AG04450 (cell line): ENCODE measurements around the gene DIDO1. TPM values are rescaled to one million over a fixed set of nuclear protein-coding genes. Genes with fewer than 3 reads are reported as not detected.

ENCODE experiments used
- CTCF ChIA-PET: fragments of 300-600, 350-600 bp; formaldehyde crosslinking; extraction: SDS; loops from one replicate; lab custom pipeline; 2022; ENCODE audit warnings: antibody characterized with exemption, inconsistent platforms; lab: Charles Lee
- POLR2A ChIA-PET: fragments of 350-600 bp; formaldehyde crosslinking; extraction: SDS; loops from one replicate; lab custom pipeline; 2021; ENCODE audit warnings: antibody characterized with exemption, inconsistent platforms; lab: Yijun Ruan, JAX
- DNase-seq: peaks from one replicate; pipeline ENCODE4 v3.0.0-alpha.2; 2011; ENCODE audit warnings: low read depth, low spot score
- H3K27ac ChIP-seq: one replicate; pipeline ENCODE4 v1.5.1; 2012; ENCODE audit warnings: low read depth, low read length, control low read depth
- H3K27me3 ChIP-seq: one replicate; pipeline ENCODE4 v1.6.0; 2012; ENCODE audit warnings: low read length; ENCODE audit not compliant: control insufficient read depth, insufficient read depth
- H3K4me3 ChIP-seq: 2 replicates; pipeline ENCODE4 v1.5.1; 2011; ENCODE audit warnings: mild to moderate bottlenecking, low read depth, low read length, control low read depth
- H3K9me3 ChIP-seq: 2 replicates; pipeline ENCODE4 v1.5.1; 2012; ENCODE audit warnings: low read length; ENCODE audit not compliant: control insufficient read depth, insufficient read depth
- CTCF ChIP-seq: IDR thresholded peaks from 2 replicates; pipeline ENCODE4 v1.5.1; 2011; ENCODE audit warnings: low read depth, low read length, control low read depth, inconsistent platforms
- polyA plus RNA-seq: library from polyadenylated mRNA; depleted of rRNA; stranded (reverse); fragments of >200 nt; gene quantifications from 2 replicates; pipeline ENCODE4 v1.2.3, GENCODE V29; 2011

Gene DIDO1
- polyA plus RNA-seq, 1 experiment = 22.1 TPM

GRCh38 chr20:62955519-62956386 lies 29.4 kb upstream of the DIDO1 start:
- Histone ChIP-seq H3K4me3 (no peak overlapping the region), H3K27me3 (no peaks in the 10 kb centered on the region), H3K9me3 (no peaks in the 10 kb centered on the region; the same call in 1 of the 2 replicates), H3K27ac (no peak overlapping the region)
- ChIA-PET POLR2A (no interaction called here), CTCF (interaction anchor here (1.0 to 2.2 kb wide), 2 partner anchors 15 to 17 kb away, joined by 4 to 12 read pairs; no protein-coding TSS in a partner anchor)
- no peak for TF ChIP-seq CTCF
- DNase-seq = no peak

- POLR2A ChIA-PET = interaction anchor here (0.6 to 1.2 kb wide), 4 partner anchors 10 to 51 kb away, joined by 3 to 4 read pairs (median 4); partner anchors contain the start of gene GID8
- CTCF ChIA-PET = interaction anchor here (0.7 to 2.2 kb wide), 3 partner anchors 15 to 18 kb away, joined by 3 to 12 read pairs (median 4); no protein-coding TSS in a partner anchor
- H3K27ac ChIP-seq = peak overlapping the region; percentile 86
These were observed 27.8 kb upstream of the DIDO1 start for GRCh38 chr20:62953839-62954703.

GRCh38 chr20:62952968-62953838 lies 26.9 kb upstream of the DIDO1 start:
- peak overlapping the region; percentile 86 for H3K27ac ChIP-seq
- ChIA-PET POLR2A (interaction anchor here (0.6 to 0.7 kb wide), 2 partner anchors 11 to 15 kb away, joined by 3 to 4 read pairs; partner anchors contain the start of gene GID8), CTCF (interaction anchor here (0.7 kb wide), 1 partner anchor 15 kb away, joined by 3 read pairs; no protein-coding TSS in a partner anchor)
- peaks cover 9% of the 10 kb centered on the region for H3K9me3 ChIP-seq
- H3K27me3 ChIP-seq = no peaks in the 10 kb centered on the region
- H3K4me3 ChIP-seq = peak overlapping the region; percentile 17
- no peak for TF ChIP-seq CTCF
- DNase-seq = no peak

More at GRCh38 chr20:62953839-62954703, 27.8 kb upstream of the DIDO1 start:
- peak overlapping the region; percentile 25 for H3K4me3 ChIP-seq
- peak; percentile 18 for DNase-seq
- peaks cover 5% of the 10 kb centered on the region for H3K9me3 ChIP-seq
- no peaks in the 10 kb centered on the region for H3K27me3 ChIP-seq
- TF ChIP-seq CTCF = no peak

GRCh38 chr20:62952373-62952967 lies 26.2 kb upstream of the DIDO1 start, which contains the start of gene SLC17A9:
Gene SLC17A9 (plus strand): TSS chr20:62952709. CDS start chr20:62952831, 122 bp downstream.
- no peak for DNase-seq
- ChIA-PET POLR2A (no interaction called here), CTCF (no interaction called here)
- Histone ChIP-seq H3K9me3 (peaks cover 9% of the 10 kb centered on the region), H3K27ac (peak within 1 kb of the TSS; percentile 86), H3K4me3 (peak within 1 kb of the TSS; percentile 17), H3K27me3 (no peaks in the 10 kb centered on the region)
- no peak for TF ChIP-seq CTCF
